Skeletal muscle satellite cell (primary cell): ENCODE measurements around the gene HTD2. TPM values are rescaled to one million over a fixed set of nuclear protein-coding genes. Genes with fewer than 3 reads are reported as not detected.

ENCODE experiments used
- H3K27me3 ChIP-seq: 2 replicates; pipeline ENCODE4 v1.7.0; 2013; ENCODE audit warnings: low read length; ENCODE audit not compliant: control insufficient read depth, insufficient read depth
- H3K36me3 ChIP-seq: 2 replicates; pipeline ENCODE4 v1.7.0; 2013; ENCODE audit warnings: mild to moderate bottlenecking, control low read depth, low read length; ENCODE audit not compliant: insufficient read depth
- H3K4me1 ChIP-seq: 2 replicates; pipeline ENCODE4 v1.7.0; 2013; ENCODE audit warnings: low read length; ENCODE audit not compliant: control insufficient read depth, insufficient read depth
- H3K4me2 ChIP-seq: 2 replicates; pipeline ENCODE4 v1.7.0; 2013; ENCODE audit warnings: mild to moderate bottlenecking, low read length
- H3K4me3 ChIP-seq: 2 replicates; pipeline ENCODE4 v1.7.0; 2013; ENCODE audit warnings: low read length
- H3K9ac ChIP-seq: 2 replicates; pipeline ENCODE4 v1.7.0; 2013; ENCODE audit warnings: mild to moderate bottlenecking, low read depth, low read length, moderate library complexity
- H3K9me3 ChIP-seq: replicated peaks from 2 replicates; pipeline ENCODE4 v1.7.0; 2013; ENCODE audit warnings: mild to moderate bottlenecking, control low read depth, low read length
- small RNA-seq: library from RNA; depleted of rRNA; stranded (forward); fragments of <200 nt; gene quantifications from one replicate; pipeline ENCODE3, GENCODE V24; 2012

Gene HTD2

GRCh38 chr3:58369038-58369437 is 62.7 kb downstream of the HTD2 start:
- H3K4me1 ChIP-seq = no peaks in the 10 kb centered on the region
- no peak overlapping the region for H3K9ac ChIP-seq
- H3K36me3 ChIP-seq = no peaks in the 10 kb centered on the region
- H3K27me3 ChIP-seq = no peaks in the 10 kb centered on the region
- no peak overlapping the region for H3K4me3 ChIP-seq
- H3K4me2 ChIP-seq = no peak overlapping the region
- H3K9me3 ChIP-seq = no peaks in the 10 kb centered on the region

Small RNA genes lying within 50 kb of the gene (small RNA-seq; reads per million reads assigned to genes)
- not detected for gene AC098479.1
